Measurements from ENCODE around the gene HCN3.
"Not testable (repeated sequence)": the region's sequence is repeated elsewhere in the genome, so short reads cannot be mapped to it uniquely, and the experiment has no call there.

Gene HCN3

DNA sequence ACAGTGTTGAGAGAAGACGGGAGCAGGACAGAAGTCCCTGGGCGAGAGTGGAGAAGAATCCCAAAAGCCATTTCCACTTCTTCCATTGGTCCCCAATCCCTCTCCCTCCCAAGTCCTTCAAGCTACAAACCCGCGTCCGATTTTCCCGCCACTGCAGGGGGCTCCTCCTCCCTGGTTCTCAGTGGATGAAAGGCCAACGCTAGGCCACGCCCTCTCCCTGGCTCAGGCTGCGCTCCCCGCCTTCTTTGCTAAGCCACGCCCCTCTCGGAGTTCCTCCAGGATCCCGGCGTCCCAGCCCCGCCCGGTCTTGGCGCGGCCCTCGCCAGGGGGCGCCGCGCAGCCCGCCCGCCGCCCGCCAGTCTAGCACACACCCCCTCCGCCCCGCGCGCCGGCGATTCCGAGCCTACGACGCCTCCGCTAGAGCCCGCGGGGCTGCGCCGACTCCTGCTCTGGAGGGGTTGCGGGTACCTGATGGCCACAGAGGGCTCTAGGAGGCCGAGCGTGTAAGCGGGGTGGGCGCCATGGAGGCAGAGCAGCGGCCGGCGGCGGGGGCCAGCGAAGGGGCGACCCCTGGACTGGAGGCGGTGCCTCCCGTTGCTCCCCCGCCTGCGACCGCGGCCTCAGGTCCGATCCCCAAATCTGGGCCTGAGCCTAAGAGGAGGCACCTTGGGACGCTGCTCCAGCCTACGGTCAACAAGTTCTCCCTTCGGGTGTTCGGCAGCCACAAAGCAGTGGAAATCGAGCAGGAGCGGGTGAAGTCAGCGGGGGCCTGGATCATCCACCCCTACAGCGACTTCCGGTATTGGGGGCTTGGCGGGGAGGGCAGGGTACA is at the start of gene HCN3:
Gene HCN3, plus strand, starts transcription at position 394 of the 832 bp plus-strand sequence. Its CDS starts 128 bp downstream, at position 522.
- TF ChIP-seq, protein P1, sequence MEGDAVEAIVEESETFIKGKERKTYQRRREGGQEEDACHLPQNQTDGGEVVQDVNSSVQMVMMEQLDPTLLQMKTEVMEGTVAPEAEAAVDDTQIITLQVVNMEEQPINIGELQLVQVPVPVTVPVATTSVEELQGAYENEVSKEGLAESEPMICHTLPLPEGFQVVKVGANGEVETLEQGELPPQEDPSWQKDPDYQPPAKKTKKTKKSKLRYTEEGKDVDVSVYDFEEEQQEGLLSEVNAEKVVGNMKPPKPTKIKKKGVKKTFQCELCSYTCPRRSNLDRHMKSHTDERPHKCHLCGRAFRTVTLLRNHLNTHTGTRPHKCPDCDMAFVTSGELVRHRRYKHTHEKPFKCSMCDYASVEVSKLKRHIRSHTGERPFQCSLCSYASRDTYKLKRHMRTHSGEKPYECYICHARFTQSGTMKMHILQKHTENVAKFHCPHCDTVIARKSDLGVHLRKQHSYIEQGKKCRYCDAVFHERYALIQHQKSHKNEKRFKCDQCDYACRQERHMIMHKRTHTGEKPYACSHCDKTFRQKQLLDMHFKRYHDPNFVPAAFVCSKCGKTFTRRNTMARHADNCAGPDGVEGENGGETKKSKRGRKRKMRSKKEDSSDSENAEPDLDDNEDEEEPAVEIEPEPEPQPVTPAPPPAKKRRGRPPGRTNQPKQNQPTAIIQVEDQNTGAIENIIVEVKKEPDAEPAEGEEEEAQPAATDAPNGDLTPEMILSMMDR (IDR thresholded peaks at IDR 0.05; ENCODE audit: extremely low read depth, insufficient read depth, missing control alignments) = peak; percentile 74
- DNase-seq (ENCODE audit: low spot score) = peak; percentile 99
- in situ Hi-C loops (cut with MboI; ENCODE audit: low pct_unique_long_range_greater_than_20kb, low sequenced_read_pairs, unreplicated experiment) = no loop called here

DNA sequence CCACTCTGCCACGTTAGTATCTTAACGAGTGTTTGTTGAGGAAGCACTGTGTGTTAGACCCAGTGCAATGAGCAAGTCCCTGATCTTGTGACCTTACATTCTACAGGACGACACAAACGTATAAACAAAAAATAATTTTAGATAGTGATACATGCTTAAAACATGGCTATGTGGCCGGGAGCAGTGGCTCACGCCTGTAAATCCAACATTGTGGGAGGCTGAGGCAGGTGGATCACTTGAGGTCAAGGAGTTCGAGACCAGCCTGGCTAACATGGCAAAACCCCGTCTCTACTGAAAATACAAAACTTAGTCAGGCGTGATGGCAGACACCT is 49.2 kb upstream of the HCN3 start:
- in situ Hi-C loops (cut with MboI; ENCODE audit: low pct_unique_long_range_greater_than_20kb, low sequenced_read_pairs, unreplicated experiment) = no loop called here
- TF ChIP-seq, protein P1 (IDR thresholded peaks at IDR 0.05; ENCODE audit: extremely low read depth, insufficient read depth, missing control alignments) = no peak
- no peak for DNase-seq (ENCODE audit: low spot score)

DNA sequence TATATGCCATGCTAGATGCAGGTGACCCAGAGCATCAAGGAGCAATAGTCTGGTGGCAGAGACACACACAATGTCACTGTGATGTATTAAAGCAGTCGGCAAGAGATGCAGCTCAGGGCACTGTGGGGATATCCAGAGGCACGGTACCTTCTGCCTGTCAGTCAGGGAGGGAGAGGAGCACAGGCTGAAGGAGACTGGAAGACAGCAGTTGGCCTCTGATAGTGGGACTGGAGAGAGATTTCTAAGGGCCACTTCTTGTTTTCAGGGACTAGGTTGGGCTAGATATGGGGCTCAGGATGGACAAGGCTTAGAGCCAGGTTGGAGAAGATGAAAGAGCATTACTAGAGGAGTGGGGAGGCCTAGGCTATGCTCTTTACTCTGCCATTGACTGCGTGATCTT is 46.0 kb upstream of the HCN3 start:
- DNase-seq (ENCODE audit: low spot score); in situ Hi-C loops (cut with MboI; ENCODE audit: low pct_unique_long_range_greater_than_20kb, low sequenced_read_pairs, unreplicated experiment): not testable (repeated sequence)

DNA sequence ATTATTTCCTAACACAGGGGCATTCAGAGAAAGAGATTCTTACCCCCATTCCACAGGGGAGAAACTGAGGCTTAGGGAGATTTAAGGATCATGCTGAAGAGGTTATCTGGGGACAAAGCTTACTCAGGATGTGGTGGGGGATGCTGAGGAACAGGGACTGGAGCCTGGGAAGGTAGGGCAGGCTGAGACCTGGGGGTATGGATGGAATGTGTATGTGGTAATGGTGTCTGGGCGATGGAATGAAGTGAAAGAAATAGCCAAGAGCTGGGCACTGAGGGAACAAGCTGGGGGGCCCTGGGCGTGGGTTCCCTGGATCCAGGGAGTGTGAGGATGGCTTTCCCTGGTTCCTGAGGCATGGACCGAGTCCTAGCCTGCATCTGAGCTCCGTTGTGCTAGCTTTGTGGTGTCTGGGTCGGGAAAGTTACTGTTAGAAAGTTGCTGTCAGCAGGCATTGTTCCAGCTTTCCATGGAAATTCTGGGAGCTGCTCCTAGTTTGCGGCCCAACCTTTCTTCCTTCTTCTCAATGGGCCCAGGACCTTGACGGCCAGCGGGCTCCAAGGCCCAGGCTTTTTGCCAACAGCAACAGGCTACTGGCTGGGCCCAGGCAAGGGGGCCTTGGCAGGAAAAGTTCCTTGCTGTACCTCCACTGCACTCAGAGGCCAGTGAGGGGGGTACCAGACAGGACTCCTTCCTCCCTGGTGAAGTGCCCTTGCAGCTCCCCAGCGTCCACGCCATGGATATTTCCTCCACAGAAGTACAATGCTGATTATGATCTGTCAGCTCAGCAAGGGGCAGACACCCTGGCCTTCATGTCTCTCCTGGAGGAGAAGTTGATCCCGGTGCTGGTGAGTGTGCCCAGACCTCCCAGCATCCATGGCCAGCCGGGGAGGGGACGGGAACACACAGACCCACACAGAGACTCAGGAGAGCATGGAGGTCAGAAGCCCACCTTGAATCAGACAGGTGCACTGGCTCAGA is 45.0 kb upstream of the HCN3 start:
- DNase-seq (ENCODE audit: low spot score); in situ Hi-C loops (cut with MboI; ENCODE audit: low pct_unique_long_range_greater_than_20kb, low sequenced_read_pairs, unreplicated experiment): not testable (repeated sequence)

DNA sequence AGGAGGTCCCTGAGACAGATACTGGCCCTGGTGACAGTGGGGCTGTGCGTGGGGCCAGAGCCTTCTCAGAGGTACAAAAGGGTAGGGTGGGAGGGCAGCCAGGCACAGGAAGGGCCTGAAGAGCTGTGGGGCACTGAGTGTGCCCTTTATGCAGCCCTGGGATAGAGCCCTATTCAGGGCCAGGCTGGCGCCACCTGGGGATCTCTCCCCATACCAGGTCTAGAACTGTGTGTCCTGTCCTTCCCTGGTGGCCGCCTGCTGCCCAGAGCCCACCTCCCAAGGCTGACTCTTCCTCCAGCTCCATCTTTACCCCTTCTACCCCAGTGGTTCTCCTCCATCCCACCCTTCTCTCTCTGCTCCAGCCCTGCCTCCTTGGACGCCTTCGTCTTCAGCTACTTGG is 43.8 kb upstream of the HCN3 start:
- DNase-seq (ENCODE audit: low spot score); in situ Hi-C loops (cut with MboI; ENCODE audit: low pct_unique_long_range_greater_than_20kb, low sequenced_read_pairs, unreplicated experiment): not testable (repeated sequence)

DNA sequence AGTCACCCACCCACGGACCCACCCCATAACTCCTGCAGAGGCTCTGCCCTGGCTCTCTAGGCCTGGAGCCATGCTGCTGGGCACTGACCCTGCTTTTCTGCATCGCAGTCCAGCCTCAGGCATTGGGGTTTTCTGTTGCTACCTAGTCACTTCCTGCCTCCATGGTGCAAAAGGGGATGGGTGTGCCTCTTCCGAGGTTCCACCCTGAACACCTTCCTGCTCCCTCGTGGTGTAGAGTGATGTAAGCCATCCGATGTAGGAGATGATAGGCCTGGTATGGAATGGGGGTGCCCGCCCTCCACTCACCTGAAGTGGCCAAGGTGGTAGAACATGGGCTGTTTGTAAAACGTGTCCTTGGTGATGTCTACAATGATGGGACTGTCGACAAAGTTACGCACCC is 41.9 kb upstream of the HCN3 start:
- DNase-seq (ENCODE audit: low spot score); in situ Hi-C loops (cut with MboI; ENCODE audit: low pct_unique_long_range_greater_than_20kb, low sequenced_read_pairs, unreplicated experiment): not testable (repeated sequence)

DNA sequence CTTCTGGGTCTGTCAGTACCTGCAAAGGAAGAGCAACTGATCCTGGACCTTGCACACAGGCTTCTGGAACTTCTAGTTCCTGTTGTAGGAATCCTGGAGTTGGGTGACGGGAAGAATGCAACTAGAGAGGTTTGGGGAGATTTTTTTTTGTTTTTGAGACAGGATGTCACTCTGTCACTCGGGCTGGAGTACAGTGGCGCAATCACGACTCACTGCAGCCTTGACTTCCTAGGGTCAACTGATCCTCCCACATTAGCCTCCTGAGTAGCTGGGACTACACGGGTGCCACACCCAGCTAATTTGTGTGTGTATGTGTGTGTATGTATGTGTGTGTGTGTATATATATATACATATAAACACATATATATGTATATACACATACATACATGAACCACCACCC is 40.8 kb upstream of the HCN3 start:
- in situ Hi-C loops (cut with MboI; ENCODE audit: low pct_unique_long_range_greater_than_20kb, low sequenced_read_pairs, unreplicated experiment) = no loop called here
- TF ChIP-seq, protein P1 (IDR thresholded peaks at IDR 0.05; ENCODE audit: extremely low read depth, insufficient read depth, missing control alignments) = no peak
- no peak for DNase-seq (ENCODE audit: low spot score)

DNA sequence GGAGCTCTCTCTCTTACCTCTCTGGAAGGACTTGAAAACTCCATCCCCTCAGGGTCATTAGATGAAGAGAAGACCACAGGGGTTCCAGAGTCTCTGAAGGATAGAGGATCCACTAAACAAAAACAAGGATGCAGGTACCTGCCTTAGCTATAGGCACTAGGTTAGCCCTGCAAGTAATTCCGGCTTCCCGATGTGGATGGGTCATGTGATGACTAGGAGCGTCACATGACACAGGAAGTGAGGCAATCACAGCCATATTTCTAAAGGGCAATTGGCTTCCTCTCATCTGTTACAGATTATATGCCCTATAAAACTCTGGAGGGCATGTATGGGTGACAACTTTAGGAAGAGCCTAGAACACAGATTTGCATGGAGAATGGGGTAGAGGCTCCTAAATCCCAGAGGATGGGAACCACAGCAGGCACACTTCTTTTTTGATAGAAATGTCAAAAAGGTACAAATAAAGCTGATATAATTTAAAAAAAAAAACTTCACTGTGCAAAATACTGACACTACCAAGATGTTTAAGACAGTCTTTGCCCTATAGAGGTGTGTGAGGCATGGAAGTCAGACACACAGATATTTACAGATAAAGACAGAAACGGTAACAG is 36.1 kb upstream of the HCN3 start:
- in situ Hi-C loops (cut with MboI; ENCODE audit: low pct_unique_long_range_greater_than_20kb, low sequenced_read_pairs, unreplicated experiment) = no loop called here
- TF ChIP-seq, protein P1 (IDR thresholded peaks at IDR 0.05; ENCODE audit: extremely low read depth, insufficient read depth, missing control alignments) = no peak
- peak; percentile 80 for DNase-seq (ENCODE audit: low spot score)
